OCI-LY1 (cell line): Measurements from ENCODE around the gene SHC3.

Experiments used
- EZH2 ChIP-seq: fragments of 200-600 bp; sonication (generic), shearing (Covaris generic); IDR thresholded peaks from 2 replicates; pipeline ENCODE4 v1.8.0; 2017; ENCODE audit warnings: borderline replicate concordance, mixed run types, mild to moderate bottlenecking, antibody characterized with exemption, low read length, moderate library complexity, mixed read lengths
- TF ChIP-seq, protein P1 (sequence below): fragments of 200-600 bp; sonication (generic), shearing (Covaris generic); IDR thresholded peaks from 2 replicates; pipeline ENCODE4 v1.5.1; 2017; ENCODE audit warnings: mild to moderate bottlenecking, antibody characterized with exemption, low read length, moderate library complexity, mixed read lengths

DNA sequence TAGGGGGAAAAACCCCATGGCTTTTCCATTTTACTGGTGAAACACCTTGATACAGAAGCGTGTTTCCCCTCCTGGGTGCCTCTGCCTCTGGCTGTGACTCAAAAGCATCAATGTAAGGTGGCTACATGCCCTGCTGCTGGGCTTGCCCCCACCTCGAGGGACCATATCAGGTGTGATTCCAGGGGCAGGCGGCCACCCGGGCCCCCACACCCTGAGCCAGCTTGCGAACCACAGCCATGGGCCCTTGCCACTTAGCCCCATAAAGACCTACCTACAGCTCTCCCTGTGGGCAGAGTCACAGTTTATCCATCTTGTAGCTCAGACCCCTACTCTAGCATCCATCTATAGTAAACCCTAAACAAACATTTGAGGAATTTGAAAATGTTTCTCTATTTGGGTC, 10.8 kb downstream of the SHC3 start:
- TF ChIP-seq EZH2 = no peak
- TF ChIP-seq, protein P1, sequence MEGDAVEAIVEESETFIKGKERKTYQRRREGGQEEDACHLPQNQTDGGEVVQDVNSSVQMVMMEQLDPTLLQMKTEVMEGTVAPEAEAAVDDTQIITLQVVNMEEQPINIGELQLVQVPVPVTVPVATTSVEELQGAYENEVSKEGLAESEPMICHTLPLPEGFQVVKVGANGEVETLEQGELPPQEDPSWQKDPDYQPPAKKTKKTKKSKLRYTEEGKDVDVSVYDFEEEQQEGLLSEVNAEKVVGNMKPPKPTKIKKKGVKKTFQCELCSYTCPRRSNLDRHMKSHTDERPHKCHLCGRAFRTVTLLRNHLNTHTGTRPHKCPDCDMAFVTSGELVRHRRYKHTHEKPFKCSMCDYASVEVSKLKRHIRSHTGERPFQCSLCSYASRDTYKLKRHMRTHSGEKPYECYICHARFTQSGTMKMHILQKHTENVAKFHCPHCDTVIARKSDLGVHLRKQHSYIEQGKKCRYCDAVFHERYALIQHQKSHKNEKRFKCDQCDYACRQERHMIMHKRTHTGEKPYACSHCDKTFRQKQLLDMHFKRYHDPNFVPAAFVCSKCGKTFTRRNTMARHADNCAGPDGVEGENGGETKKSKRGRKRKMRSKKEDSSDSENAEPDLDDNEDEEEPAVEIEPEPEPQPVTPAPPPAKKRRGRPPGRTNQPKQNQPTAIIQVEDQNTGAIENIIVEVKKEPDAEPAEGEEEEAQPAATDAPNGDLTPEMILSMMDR = no peak
